Gastroesophageal sphincter (tissue), 3 donors: ENCODE data around the gene ARHGEF26.
A peak's percentile ranks its signal among the peaks of the same experiment; 100 is the strongest.

Source experiments
- EP300 ChIP-seq: sonication (generic); formaldehyde crosslinking; IDR thresholded peaks from one replicate; pipeline ENCODE4 v1.6.1; 2017; ENCODE audit warnings: antibody characterized with exemption, mild to moderate bottlenecking
- POLR2A ChIP-seq, 2 donors: fragments of 450-650 bp; IDR thresholded peaks; one replicate each; pipeline ENCODE4 v1.6.1; 2017; ENCODE audit warnings: antibody characterized with exemption in 2 of 2, mild to moderate bottlenecking in 2 of 2, moderate library complexity in 1 of 2
- POLR2AphosphoS5 ChIP-seq: sonication (generic); formaldehyde crosslinking; IDR thresholded peaks from one replicate; pipeline ENCODE4 v1.6.1; 2017; ENCODE audit warnings: antibody characterized with exemption
- TF ChIP-seq, protein P1 (sequence below), 4 experiments: fragments of 200-600 bp in 2 of 4; fragments of 450-650 bp in 2 of 4; sonication (generic) in 1 of 4; IDR thresholded peaks; one replicate each; pipeline ENCODE4 v1.5.1; 2017 to 2019; ENCODE audit warnings: antibody characterized with exemption in 4 of 4, mild to moderate bottlenecking in 2 of 4, moderate library complexity in 2 of 4

DNA sequence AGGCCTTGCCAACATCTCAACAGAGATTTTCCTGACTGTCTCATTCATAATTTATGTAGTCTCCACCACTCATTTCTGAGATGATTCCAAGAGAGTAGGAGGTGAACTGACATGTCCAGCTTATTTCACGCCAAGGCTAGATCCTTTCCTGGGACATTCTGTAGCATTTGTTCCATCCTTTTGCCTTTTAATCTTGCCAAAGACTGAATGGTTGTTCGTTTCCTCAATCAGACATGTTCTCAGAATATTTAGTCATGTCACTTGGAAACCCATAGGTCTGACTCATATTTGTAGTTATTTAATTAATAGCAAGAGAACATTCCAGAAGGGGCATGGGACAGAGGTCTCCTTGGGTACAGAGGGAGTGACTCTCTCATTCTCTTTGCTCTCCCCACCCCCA lies 122.2 kb downstream of the ARHGEF26 start:
- TF ChIP-seq, protein P1, sequence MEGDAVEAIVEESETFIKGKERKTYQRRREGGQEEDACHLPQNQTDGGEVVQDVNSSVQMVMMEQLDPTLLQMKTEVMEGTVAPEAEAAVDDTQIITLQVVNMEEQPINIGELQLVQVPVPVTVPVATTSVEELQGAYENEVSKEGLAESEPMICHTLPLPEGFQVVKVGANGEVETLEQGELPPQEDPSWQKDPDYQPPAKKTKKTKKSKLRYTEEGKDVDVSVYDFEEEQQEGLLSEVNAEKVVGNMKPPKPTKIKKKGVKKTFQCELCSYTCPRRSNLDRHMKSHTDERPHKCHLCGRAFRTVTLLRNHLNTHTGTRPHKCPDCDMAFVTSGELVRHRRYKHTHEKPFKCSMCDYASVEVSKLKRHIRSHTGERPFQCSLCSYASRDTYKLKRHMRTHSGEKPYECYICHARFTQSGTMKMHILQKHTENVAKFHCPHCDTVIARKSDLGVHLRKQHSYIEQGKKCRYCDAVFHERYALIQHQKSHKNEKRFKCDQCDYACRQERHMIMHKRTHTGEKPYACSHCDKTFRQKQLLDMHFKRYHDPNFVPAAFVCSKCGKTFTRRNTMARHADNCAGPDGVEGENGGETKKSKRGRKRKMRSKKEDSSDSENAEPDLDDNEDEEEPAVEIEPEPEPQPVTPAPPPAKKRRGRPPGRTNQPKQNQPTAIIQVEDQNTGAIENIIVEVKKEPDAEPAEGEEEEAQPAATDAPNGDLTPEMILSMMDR (IDR thresholded peaks at IDR 0.05): no peak
- TF ChIP-seq POLR2AphosphoS5 (peak; percentile 77), POLR2A (IDR thresholded peaks at IDR 0.05) (no peak), EP300 (no peak)
